ENCODE measurements around the gene PIK3AP1.
"Not testable (repeated sequence)": the region's sequence is repeated elsewhere in the genome, so short reads cannot be mapped to it uniquely, and the experiment has no call there.

The PIK3AP1 gene

GRCh38 chr10:96720422-96721206 is at the start of gene PIK3AP1:
TSS of gene PIK3AP1 (minus strand) at chr10:96720514. CDS start at chr10:96720394, 120 bp downstream.
- DNase-seq: peak; percentile 52

GRCh38 chr10:96768136-96768535 is 47.8 kb upstream of the PIK3AP1 start:
- DNase-seq: no peak

DNA sequence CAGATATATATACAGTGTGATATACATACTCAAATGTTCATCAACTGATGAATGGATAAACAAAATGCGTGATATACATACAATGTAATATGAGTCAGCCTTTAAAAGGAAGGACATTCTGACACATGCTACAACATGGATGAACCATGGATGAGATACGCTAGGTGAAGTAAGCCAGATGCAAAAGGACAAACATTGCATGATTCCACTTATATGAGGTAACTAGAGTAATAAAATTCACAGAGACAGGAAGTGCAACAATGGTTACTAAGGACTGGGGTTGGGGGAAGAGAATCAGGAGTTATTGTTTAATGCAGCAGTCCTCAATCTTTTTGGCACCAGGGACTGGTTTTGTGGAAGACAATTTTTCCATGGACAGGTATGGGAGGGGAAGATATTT is 47.3 kb upstream of the PIK3AP1 start:
- no peak for DNase-seq

DNA sequence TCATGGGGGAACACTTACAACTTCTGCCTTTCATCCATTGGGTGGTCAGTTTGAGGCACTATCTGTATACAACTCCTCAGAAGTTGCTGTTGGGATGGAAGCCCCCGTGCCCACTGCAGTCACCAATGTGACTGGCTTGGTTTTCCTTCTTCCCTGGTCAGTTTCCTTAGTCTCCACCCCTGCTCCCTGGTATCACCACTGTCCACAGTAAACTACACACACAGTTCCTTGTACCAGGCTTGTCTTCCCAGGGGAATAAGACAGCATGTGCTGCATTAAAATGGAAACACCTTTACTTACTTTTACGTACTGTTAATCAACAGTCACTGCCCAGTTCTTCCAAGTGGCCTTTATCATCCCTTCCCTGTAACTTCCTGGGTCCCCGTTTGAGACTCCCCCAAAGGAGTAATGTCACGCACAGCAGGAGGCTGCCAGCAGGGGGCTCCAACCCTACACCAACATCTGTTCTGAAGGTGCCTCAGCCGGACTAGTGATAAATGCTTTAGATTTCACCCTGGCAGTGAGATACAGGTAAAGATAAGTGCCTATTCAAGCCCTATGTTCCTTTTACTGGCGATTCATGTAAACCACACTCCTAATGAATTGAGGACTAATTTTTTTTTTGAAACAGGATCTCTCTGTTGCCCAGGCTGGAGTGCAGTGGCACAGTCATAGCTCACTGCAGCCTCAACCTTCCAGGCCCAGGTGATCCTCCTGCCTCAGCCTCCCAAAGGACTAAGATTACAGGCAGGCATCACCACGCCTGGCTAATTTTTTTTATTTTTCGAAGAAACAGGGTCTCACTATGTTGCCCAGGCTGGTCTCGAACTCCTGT is 45.3 kb upstream of the PIK3AP1 start:
- peak; percentile 78 for DNase-seq

- DNase-seq: no peak
Measured at GRCh38 chr10:96764425-96765060, 44.2 kb upstream of the PIK3AP1 start.

- DNase-seq: peak; percentile 9
Measured at GRCh38 chr10:96758423-96758822, 38.1 kb upstream of the PIK3AP1 start.

DNA sequence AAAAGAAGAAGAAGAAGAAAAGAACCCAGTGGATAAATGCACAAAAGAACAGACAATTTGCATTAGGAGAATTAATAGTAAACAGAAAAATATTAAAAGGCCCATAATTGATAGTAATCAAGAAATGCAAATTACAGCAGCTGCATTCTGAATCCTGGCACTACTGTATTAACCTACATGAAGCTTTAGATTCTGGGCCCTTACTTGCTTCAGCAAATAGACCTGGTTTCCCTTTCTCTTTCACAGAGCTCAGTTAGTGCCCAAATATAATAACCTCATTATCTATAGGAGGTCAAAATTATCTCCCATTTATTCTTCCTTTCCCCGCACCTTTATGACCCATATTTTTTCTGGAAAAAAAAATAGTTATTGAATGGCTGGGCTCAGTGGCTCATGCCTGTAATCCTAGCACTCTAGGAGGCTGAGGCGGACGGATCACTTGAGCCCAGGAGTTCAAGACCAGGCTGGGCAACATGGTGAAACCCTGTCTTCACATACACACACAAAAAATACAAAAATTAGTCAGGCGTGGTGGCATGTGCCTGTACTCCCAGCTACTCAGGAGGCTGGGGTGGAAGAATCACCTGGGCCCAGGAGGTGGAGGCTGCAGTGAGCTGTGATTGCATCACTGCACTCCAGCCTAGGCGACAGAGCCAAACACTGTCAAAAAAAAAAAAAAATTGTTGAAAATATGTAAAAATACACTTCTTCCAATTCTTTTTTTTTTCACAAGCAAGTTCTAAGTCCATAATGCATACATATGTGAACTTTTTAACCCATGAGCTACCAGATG is 36.0 kb upstream of the PIK3AP1 start:
- no peak for DNase-seq

DNA sequence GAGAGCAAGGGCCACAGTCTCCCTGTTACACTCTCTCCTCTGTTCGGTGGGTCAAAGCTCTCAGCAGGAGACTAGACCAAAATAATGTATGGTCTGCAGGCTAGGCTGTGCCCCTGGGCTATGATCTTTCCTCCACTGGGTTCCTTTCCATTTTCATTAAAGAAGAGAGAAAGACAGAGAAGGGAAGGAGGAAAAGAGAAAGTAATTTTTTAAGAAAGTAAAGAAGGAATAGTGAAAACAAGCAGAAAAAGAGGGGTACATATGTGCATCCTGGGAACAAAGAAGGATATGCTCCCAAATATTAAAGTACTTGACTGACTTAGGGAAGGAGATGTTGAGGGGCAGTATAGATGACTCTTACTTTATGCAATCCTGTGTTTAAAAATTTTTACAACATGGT is 33.6 kb upstream of the PIK3AP1 start:
- no peak for DNase-seq

DNA sequence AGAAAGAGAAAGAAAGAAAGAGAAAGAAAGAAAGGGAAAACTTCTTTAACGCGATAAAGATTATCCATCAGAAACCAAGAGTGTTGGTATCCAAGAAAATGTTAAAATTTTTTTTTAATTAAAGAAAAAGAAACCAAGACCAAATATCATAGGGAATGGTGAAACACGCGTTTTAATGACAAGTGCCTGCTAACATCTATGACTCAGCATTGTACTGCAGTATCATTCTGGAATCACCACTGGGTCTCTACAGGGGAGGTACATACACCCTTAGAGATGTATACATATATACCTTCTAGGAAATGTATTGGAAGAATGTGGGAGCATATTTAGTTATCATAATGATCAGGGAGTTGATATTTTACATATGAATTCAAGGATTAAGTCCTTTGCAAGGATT is 32.1 kb upstream of the PIK3AP1 start:
- DNase-seq: no peak

DNA sequence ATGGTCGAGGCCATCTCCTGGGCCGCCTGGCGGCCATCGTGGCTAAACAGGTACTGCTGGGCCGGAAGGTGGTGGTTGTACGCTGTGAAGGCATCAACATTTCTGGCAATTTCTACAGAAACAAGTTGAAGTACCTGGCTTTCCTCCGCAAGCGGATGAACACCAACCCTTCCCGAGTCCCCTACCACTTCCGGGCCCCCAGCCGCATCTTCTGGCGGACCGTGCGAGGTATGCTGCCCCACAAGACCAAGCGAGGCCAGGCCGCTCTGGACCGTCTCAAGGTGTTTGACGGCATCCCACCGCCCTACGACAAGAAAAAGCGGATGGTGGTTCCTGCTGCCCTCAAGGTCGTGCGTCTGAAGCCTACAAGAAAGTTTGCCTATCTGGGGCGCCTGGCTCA is 30.0 kb upstream of the PIK3AP1 start:
- DNase-seq: not testable (repeated sequence)

GRCh38 chr10:96747734-96748550 is 27.6 kb upstream of the PIK3AP1 start:
- peak; percentile 13 for DNase-seq

DNA sequence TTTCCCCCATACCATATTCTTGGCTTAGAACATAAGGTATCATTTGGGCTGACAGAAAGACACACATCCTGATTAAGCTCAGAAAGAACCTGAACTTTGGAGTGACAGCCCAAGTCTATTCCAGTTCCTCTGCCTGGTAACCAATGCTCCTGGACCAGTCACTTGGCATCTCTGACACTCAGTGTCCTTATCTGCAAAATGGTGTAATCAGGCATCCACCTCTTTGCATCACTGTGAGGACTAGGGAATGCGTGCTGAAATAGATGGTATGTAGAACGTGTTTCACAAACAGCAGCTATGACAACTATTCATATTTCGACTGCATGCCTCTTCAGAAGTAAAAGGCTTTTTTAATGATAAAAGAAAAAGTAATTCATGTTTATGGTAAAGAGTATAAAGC is 26.2 kb upstream of the PIK3AP1 start:
- no peak for DNase-seq

- DNase-seq: no peak
Measured at GRCh38 chr10:96745950-96746349, 25.6 kb upstream of the PIK3AP1 start.

DNA sequence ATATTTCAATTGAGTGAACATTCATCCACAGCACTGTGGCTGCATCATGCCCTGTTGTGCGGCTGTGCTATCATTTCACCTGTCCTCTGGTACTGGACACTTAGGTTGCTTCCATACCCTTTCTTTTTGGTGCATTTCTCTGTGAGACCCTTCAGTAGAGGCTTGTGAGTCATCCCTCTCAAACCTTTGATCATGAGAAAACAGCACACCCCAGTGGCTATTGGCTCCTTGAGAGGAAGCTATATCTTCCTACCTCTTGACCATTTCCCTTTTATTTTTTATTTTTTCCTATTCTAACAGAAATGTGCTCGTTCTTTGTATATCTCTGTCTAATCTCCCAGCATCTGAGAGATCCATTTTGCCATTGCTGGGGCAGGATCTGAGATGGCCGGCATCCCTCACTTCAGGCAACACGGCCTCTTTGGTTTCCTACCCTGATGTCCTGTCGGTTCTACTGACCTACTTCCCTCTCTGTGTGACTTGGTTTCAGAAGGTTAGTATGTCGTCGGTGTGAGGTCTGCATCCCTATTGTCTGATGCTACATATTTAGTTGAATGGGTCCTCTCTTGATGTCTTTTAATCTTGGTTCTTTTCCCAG is 23.8 kb upstream of the PIK3AP1 start:
- DNase-seq: no peak

- DNase-seq: not testable (repeated sequence)
Measured at GRCh38 chr10:96741557-96741956, 21.2 kb upstream of the PIK3AP1 start.

DNA sequence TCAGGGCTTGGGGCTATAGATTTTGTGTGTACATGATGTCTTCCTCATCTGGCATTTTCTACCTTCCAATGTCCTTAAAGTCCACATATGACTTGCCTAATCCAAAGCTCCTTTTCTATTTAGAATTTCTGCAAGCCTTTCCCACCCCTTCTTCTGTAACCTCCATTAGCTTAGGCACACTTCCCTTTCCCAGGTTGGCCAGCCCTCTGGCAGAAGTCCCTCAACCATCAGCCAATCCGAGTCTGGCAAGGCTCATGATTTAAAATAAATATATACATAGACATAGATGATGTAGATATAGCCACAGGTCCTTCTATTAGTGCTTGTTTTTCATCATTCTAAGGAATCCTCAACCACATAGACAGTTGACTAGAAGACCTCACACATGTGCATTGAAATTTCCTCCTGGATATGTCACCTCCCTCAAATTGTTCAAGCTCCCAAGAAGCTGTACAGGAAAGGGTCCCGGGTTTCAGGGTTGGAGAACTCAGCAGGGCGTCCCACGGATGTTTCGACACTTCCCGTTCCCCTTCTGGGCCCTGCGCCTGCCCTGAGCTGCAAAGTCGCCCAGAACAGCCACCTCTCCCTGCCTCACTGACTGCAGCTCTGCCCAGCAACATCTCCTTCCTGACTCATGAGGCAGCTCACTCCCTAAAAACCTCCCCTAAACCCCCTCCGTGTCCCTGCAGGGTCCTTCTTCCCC is 20.4 kb upstream of the PIK3AP1 start:
- DNase-seq: no peak

GRCh38 chr10:96740141-96740540 is 19.8 kb upstream of the PIK3AP1 start:
- no peak for DNase-seq

DNA sequence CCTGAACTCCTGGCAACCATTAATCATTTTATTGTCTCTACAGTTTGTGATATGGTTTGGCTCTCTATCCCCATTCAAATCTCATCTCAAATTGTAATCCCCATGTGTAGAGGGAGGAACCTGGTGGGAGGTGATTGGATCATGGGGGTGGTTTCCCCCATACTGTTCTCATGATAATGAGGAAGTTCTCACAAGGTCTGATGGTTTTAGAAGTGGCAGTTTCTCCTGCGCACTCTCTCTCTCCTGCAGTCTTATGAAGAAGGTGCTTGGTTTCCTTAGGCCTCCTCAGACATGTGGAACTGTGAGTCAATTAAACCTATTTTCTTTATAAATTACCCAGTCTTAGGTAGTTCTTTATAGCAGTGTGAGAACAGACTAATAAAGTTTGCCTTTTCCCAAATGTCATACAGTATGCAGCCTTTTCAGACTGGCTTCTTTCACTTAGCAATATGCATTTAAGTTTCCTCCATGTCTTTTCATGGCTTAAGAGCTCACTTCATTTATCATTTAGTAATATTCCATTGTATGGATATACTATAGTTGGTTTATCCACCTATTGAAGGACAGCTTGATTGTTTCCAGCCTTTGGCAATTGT is 17.1 kb upstream of the PIK3AP1 start:
- DNase-seq: not testable (repeated sequence)

DNA sequence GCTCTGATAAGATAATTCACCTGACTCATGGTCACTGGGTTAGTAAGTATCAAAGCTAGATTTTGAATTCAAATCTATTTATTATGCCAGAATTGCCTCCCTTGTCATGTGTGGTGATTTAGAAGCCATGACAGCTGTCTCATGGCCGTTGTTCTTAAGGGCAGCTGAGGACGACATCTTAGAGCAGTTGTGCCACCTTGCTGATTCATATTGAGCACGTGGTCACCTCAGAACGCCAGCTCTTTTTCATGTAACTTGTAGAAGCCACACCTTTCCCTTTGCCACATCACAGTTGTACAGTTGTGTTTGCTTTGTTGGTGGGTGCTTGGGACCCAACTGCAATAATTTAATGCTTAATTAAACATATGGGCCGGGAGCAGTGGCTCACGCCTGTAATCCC is 4.3 kb upstream of the PIK3AP1 start:
- no peak for DNase-seq

- no peak for DNase-seq
Measured at GRCh38 chr10:96721207-96721572, 876 bp upstream of the PIK3AP1 start.

All from CD4-positive, alpha-beta T cell treated with Interleukin-10 for 1 hour (primary cell).